ENCODE measurements around the gene EFCAB13.

DNA sequence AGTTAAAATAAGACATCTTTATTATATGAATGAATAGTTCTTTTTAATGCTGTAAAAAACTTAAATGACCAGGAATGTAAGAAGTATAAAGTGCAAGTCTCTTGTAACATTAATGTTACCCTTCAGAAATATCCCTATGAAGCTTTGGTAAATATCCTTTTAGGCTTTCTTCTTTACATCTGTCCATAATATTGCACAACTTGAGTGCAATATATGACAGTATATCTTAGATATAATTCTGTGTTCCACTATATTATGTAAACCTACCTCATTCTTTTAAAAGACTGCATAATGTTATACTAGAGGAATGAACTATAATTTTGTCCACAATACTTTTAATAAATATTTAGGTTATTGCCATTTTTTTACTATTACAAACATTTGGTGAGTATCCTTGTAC is 81.1 kb downstream of the EFCAB13 start:
- TF ChIP-seq, protein P1, sequence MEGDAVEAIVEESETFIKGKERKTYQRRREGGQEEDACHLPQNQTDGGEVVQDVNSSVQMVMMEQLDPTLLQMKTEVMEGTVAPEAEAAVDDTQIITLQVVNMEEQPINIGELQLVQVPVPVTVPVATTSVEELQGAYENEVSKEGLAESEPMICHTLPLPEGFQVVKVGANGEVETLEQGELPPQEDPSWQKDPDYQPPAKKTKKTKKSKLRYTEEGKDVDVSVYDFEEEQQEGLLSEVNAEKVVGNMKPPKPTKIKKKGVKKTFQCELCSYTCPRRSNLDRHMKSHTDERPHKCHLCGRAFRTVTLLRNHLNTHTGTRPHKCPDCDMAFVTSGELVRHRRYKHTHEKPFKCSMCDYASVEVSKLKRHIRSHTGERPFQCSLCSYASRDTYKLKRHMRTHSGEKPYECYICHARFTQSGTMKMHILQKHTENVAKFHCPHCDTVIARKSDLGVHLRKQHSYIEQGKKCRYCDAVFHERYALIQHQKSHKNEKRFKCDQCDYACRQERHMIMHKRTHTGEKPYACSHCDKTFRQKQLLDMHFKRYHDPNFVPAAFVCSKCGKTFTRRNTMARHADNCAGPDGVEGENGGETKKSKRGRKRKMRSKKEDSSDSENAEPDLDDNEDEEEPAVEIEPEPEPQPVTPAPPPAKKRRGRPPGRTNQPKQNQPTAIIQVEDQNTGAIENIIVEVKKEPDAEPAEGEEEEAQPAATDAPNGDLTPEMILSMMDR (IDR thresholded peaks at IDR 0.05), result no peak
- TF ChIP-seq EP300 (IDR thresholded peaks at IDR 0.05; ENCODE audit: low read depth) (no peak), POLR2A (IDR thresholded peaks at IDR 0.05) (no peak), POLR2AphosphoS5 (IDR thresholded peaks at IDR 0.05) (no peak)

Measured in transverse colon (tissue), 4 donors.